Measurements from ENCODE around the gene DLGAP1.
A peak's percentile ranks its signal among the peaks of the same experiment; 100 is the strongest.

DLGAP1 gene

GRCh38 chr18:3682061-3682460, 773.0 kb downstream of the DLGAP1 start:
- no peak for DNase-seq

GRCh38 chr18:3679241-3679640, 775.9 kb downstream of the DLGAP1 start:
- DNase-seq = no peak

GRCh38 chr18:3675994-3676393, 779.1 kb downstream of the DLGAP1 start:
- DNase-seq = no peak

GRCh38 chr18:3675446-3675845, 779.7 kb downstream of the DLGAP1 start:
- peak; percentile 55 for DNase-seq

- DNase-seq = no peak
Measured at GRCh38 chr18:3671176-3671575, 783.9 kb downstream of the DLGAP1 start.

GRCh38 chr18:3669376-3669775, 785.7 kb downstream of the DLGAP1 start:
- DNase-seq = no peak

- DNase-seq = no peak
Measured at GRCh38 chr18:3667255-3668137, 787.6 kb downstream of the DLGAP1 start.

GRCh38 chr18:3666526-3667254, 788.4 kb downstream of the DLGAP1 start:
- DNase-seq = no peak

- peak; percentile 85 for DNase-seq
Measured at GRCh38 chr18:3665780-3666525, 789.2 kb downstream of the DLGAP1 start.

GRCh38 chr18:3665204-3665603, 789.9 kb downstream of the DLGAP1 start:
- no peak for DNase-seq

- DNase-seq = no peak
Measured at GRCh38 chr18:3664563-3665178, 790.4 kb downstream of the DLGAP1 start.

- DNase-seq = no peak
Measured at GRCh38 chr18:3663870-3664512, 791.1 kb downstream of the DLGAP1 start.

GRCh38 chr18:3661989-3662388, 793.1 kb downstream of the DLGAP1 start:
- DNase-seq = no peak

- no peak for DNase-seq
Measured at GRCh38 chr18:3660739-3661515, 794.2 kb downstream of the DLGAP1 start.

- DNase-seq = no peak
Measured at GRCh38 chr18:3658529-3658928, 796.6 kb downstream of the DLGAP1 start.

- DNase-seq = no peak
Measured at GRCh38 chr18:3655254-3656050, 799.7 kb downstream of the DLGAP1 start.

GRCh38 chr18:3654442-3655253, 800.5 kb downstream of the DLGAP1 start:
- DNase-seq = no peak

- DNase-seq = no peak
Measured at GRCh38 chr18:3653851-3654441, 801.2 kb downstream of the DLGAP1 start.

GRCh38 chr18:3653263-3653850, 801.8 kb downstream of the DLGAP1 start:
- no peak for DNase-seq

All from EL (cell line).